Measurements from ENCODE around the gene INSRR.

INSRR gene

GRCh38 chr1:156869455-156869854, 10.5 kb upstream of the INSRR start:
- peak; percentile 27 for DNase-seq

DNA sequence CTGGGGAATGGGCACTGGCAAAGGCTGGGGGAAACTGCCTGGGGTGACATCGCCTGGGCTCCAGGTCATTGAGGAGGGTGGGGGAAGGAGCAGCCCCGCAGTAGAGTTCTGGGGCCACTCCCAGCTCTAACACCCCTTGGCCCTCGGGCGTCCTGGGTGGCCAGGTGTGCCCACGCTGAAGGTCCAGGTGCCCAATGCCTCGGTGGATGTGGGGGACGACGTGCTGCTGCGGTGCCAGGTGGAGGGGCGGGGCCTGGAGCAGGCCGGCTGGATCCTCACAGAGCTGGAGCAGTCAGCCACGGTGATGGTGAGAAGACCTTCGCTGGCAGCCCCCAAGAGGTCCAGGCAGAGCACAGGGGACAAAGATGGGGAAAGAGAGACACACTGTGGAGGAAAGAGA, 9.4 kb upstream of the INSRR start:
- peak; percentile 50 for DNase-seq

GRCh38 chr1:156866249-156866909, 7.5 kb upstream of the INSRR start:
- DNase-seq: peak; percentile 92

DNA sequence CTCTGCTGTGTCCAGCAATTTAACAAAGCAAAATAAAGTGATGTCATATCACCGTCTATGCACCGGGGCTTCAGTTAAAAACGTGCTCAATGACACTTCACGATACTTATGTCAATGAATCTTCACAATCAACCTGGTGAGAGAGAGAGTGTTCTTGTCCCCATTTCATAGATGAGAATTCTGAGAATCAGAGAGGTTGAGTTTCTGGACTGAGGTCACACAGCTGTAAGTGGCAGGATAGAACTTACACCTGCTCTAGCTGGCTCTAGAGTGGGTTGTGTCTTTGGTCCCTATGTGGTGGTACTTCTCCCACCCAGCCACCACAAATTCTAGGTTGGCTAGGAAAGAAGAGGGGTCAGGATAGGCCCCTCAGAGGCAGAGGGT, 6.9 kb upstream of the INSRR start:
- no peak for DNase-seq

DNA sequence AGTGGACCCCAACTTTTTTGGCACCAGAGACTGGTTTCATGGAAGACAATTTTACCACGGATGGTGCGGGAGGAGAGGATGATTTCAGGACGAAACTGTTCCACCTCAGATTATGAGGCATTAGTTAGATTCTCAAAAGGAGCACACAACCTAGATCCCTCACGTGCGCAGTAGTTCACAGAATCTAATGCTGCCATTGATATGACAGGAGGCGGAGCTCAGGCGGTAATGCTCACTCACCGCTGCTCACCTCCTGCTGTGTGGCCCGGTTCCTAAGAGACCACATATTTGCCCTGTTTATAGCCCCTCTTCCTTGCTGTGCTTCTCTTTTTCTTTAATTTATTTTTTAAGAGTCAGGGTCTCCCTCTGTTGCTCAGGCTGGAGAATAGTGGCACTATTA, 6.3 kb upstream of the INSRR start:
- peak; percentile 56 for DNase-seq

GRCh38 chr1:156864796-156865195, 5.9 kb upstream of the INSRR start:
- peak; percentile 26 for DNase-seq

DNA sequence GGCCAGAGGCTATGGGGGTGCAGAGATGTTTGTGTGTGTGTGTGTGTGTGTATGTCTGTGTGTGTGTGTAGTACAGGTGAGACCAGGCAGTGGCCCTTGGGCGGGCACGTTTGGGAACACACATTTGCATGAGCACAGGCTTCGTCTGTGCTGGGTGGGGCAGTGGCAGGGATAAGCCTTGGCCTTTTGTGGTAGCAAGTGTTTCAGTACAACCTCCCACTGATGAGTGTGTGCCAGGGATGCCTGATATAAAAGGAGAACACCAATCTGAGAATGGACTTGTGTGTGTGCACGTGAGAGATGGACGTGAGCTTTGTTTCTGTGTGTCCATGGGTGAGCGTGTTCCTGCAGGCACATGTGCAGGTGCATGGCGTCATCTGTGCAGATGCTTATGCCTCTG, 4.7 kb upstream of the INSRR start:
- no peak for DNase-seq

- no peak for DNase-seq
Measured at GRCh38 chr1:156862997-156863599, 4.2 kb upstream of the INSRR start.

GRCh38 chr1:156862584-156862983, 3.7 kb upstream of the INSRR start:
- peak; percentile 44 for DNase-seq

GRCh38 chr1:156860628-156861423, 1.9 kb upstream of the INSRR start, which contains the start of gene NTRK1:
Gene NTRK1 (plus strand): TSS chr1:156860865. CDS start chr1:156860935, 70 bp downstream.
- peak; percentile 95 for DNase-seq

DNA sequence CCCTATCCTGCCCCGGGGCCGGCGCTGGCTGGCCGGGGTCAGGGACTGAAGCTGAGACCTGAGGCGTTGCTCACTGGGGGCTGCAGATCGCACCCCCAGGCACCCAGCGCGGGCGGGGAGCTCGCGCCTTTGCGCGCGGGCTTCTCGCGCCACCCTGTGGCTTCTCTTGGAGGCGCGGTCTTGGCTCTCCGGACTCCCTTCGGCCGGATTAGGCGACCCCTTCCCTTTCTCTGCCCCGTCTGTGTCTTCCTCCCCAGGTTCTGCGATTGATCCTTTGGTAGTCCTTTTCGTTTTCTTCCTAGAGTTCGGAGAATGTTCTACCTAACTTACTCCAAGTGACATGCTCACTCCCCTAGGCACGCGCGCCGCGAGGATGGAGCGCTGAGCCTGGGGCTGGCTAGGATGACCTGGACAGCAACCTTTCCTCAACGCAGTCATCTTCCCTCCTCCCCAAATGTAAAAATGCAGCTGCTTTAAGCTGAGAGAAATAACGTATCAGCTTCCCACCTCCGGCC, 1.3 kb upstream of the INSRR start:
- DNase-seq: peak; percentile 87

GRCh38 chr1:156859523-156860112, 701 bp upstream of the INSRR start:
- DNase-seq: peak; percentile 55

DNA sequence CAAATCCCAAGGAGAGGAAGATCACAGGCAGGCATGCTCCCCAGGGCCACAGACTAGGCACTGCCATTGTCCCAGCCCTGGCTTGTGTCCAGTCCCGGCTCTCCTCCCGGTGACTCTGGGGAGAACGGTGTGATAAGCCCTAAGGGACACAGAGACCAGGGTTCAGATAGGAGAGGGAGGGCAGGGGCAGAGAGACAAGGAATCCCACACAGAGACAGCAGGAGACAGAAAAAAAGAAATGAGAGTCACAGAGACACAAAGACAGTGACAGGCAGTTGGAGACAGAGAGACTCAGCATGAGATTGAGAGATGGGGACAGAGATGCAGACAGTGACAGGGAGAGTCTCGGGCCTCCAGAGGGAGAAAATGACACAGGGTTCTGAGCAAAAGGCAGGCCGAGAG, 361 bp downstream of the INSRR start:
- DNase-seq: no peak

- no peak for DNase-seq
Measured at GRCh38 chr1:156857532-156857931, 1.4 kb downstream of the INSRR start.

DNA sequence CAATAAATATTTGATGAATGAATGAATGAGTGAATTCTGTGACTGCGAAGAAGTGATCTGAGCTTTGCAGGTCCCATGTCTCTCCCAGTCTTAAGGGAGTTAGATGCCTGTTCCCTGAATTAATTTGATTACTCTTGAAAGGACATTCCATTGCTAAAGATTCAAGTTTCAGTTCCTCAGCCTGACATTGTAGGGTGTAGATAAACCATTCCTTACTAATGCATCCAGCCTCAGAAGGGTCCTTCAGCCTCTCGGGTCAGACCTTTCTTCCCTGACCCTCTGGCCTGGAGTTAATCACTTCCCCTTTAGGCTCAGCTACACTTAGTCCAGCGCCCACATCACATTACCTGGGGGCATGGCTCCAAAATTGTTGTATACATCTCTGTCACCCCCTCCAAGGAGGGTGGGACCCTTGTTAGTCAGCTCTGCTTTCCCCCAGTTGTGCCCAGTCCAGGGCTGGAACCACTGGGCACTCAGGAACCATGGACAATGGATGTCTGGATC, 2.6 kb downstream of the INSRR start:
- no peak for DNase-seq

GRCh38 chr1:156854634-156855033, 4.3 kb downstream of the INSRR start:
- DNase-seq: peak; percentile 29

- no peak for DNase-seq
Measured at GRCh38 chr1:156853761-156854160, 5.2 kb downstream of the INSRR start.

DNA sequence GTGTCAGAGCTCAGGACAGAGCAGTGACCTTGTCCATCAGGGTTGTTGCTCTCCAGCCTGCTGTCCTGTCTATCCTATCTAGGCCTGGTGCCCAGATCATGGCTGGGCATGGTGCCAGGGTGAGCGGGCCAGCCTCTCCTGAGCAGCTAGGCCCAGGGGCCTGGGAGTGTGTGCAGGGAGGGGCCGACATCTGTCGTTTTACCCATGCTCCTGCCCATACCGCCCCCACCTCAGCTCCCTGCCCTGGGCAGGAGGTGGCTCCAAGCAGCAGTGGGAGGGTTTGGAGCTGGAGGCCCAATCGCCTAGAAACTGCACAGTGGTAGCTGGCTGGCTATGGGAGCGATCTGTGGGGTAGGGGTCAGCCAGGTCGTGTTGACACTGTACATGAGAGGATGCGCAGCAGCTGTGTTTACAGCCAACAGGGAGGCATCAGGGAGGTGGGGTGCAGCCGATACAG, 6.5 kb downstream of the INSRR start:
- peak; percentile 94 for DNase-seq

GRCh38 chr1:156851779-156852417, 7.0 kb downstream of the INSRR start:
- DNase-seq: peak; percentile 73

DNA sequence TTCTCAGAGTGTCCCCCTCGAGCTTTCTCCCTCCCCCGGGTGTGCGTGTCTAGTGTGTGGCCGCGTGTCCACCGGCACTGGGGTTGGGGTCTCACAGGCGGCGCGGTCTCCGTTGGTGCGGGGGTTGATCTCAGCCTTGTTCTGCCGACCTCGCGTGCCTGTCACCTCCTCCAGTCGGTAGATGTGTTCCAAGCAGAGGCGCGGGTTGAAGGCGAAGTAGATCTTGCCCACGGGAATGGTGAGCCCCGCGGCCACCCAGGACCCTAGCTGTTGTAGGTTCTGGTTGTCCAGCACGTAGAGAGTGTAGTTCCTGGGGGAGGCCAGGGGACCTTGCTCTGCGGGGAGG, 9.8 kb downstream of the INSRR start:
- DNase-seq: no peak

- no peak for DNase-seq
Measured at GRCh38 chr1:156848461-156849150, 10.3 kb downstream of the INSRR start.

All from NCI-H82 (cell line).